Skin of body (tissue), 2 donors: Measurements from ENCODE around the gene RAP1GDS1. TPM values are rescaled to one million over a fixed set of nuclear protein-coding genes. Genes with fewer than 3 reads are reported as not detected.

Experiments
- DNase-seq: peaks from one replicate; lab custom pipeline; 2025; lab: John Stamatoyannopoulos, UW
- total RNA-seq: library from RNA; depleted of rRNA; stranded (reverse); fragments of >200 nt; gene quantifications from one replicate; pipeline ENCODE4 v1.2.3, GENCODE V29; 2014

RAP1GDS1 gene
- total RNA-seq, 1 donor from 2014 or later = 34.6 TPM

- DNase-seq = no peak
Observed at GRCh38 chr4:98482503-98482846, 221.3 kb downstream of the RAP1GDS1 start.

- DNase-seq = no peak
Observed at GRCh38 chr4:98482847-98483806, 221.9 kb downstream of the RAP1GDS1 start.

- DNase-seq = no peak
Observed at GRCh38 chr4:98484031-98484430, 222.8 kb downstream of the RAP1GDS1 start.

GRCh38 chr4:98485816-98486345 lies 224.7 kb downstream of the RAP1GDS1 start:
- DNase-seq = no peak

- DNase-seq = no peak
Observed at GRCh38 chr4:98490251-98490650, 229.1 kb downstream of the RAP1GDS1 start.

- DNase-seq = no peak
Observed at GRCh38 chr4:98491899-98492559, 230.8 kb downstream of the RAP1GDS1 start.

GRCh38 chr4:98493296-98493695 lies 232.1 kb downstream of the RAP1GDS1 start:
- DNase-seq = no peak

Other genes with a start within 250 kb of the RAP1GDS1 start
- 0.59 TPM for gene STPG2, start 117.9 kb upstream of the RAP1GDS1 start, total RNA-seq